ENCODE data around the gene TCF4.

Gene TCF4

GRCh38 chr18:55199291-55199963, 388.6 kb downstream of the TCF4 start:
- no peak for TF ChIP-seq CTCF (IDR thresholded peaks at IDR 0.05; ENCODE audit: borderline replicate concordance, insufficient read depth, low read depth, low read length)

DNA sequence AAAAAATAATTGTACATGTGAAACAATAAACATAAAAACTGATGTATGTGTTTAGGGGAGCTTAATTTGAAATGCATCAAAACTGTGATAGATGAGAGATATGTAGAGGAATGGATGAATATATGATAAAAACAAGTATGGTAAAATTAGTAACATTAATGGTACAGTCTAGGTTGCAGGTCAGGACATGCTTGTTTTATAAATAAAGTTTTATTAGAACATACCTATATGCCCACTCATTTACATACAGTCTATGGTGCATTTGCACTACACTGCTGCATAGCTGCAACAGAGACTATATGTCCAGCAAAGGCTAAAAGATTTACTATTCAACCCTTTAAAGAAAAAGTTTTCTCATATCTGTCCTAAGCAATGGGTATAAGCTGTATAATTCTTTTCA, 392.1 kb downstream of the TCF4 start:
- H3K4me3 ChIP-seq (ENCODE audit: low read depth, low read length) = no peak overlapping the region
- TF ChIP-seq CTCF (IDR thresholded peaks at IDR 0.05; ENCODE audit: borderline replicate concordance, insufficient read depth, low read depth, low read length) = no peak

More at GRCh38 chr18:55199291-55199963, 388.6 kb downstream of the TCF4 start:
- H3K4me3 ChIP-seq (ENCODE audit: low read depth, low read length) = no peak overlapping the region

GRCh38 chr18:55189972-55190371, 398.0 kb downstream of the TCF4 start:
- TF ChIP-seq CTCF (IDR thresholded peaks at IDR 0.05; ENCODE audit: borderline replicate concordance, insufficient read depth, low read depth, low read length) = no peak
- H3K4me3 ChIP-seq (ENCODE audit: low read depth, low read length) = no peak overlapping the region

GRCh38 chr18:55186588-55186987, 401.4 kb downstream of the TCF4 start:
- no peak overlapping the region for H3K4me3 ChIP-seq (ENCODE audit: low read depth, low read length)
- no peak for TF ChIP-seq CTCF (IDR thresholded peaks at IDR 0.05; ENCODE audit: borderline replicate concordance, insufficient read depth, low read depth, low read length)

- no peak overlapping the region for H3K4me3 ChIP-seq (ENCODE audit: low read depth, low read length)
- TF ChIP-seq CTCF (IDR thresholded peaks at IDR 0.05; ENCODE audit: borderline replicate concordance, insufficient read depth, low read depth, low read length) = no peak
These were observed 402.6 kb downstream of the TCF4 start for GRCh38 chr18:55185391-55185790.

DNA sequence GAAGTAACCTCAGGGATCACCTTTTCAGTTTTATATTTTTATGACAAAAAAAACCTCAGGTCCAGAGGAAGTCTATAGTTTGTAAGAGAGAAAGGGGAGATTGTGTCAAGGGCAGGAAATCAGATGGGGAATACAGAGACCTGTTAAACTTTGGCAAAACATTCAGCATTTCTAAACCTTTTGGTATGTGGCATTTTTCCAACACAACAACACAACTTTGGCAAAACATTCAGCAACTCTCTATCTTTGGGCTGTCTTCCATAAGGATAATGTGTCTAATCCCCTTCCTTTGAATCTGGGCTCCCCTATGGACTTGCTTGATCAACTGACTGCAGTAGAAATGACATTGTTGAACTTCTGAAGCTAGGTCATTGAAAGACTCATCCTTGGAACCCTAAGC, 408.2 kb downstream of the TCF4 start:
- no peak for TF ChIP-seq CTCF (IDR thresholded peaks at IDR 0.05; ENCODE audit: borderline replicate concordance, insufficient read depth, low read depth, low read length)
- no peak overlapping the region for H3K4me3 ChIP-seq (ENCODE audit: low read depth, low read length)

- no peak overlapping the region for H3K4me3 ChIP-seq (ENCODE audit: low read depth, low read length)
- TF ChIP-seq CTCF (IDR thresholded peaks at IDR 0.05; ENCODE audit: borderline replicate concordance, insufficient read depth, low read depth, low read length) = no peak
These were observed 408.6 kb downstream of the TCF4 start for GRCh38 chr18:55179425-55179824.
